HG03378 (cell line): ENCODE results near the gene GLOD4.
A peak's percentile ranks its signal among the peaks of the same experiment; 100 is the strongest.
"Not testable (repeated sequence)": the region's sequence is repeated elsewhere in the genome, so short reads cannot be mapped to it uniquely, and the experiment has no call there.

Experiments
- ATAC-seq: cut with Tn5 transposase; IDR thresholded peaks from one replicate; pipeline ENCODE4 v1.9.1; 2021; ENCODE audit warnings: mild to moderate bottlenecking, moderate library complexity; ENCODE audit not compliant: unreplicated experiment

GLOD4 gene, protein sequence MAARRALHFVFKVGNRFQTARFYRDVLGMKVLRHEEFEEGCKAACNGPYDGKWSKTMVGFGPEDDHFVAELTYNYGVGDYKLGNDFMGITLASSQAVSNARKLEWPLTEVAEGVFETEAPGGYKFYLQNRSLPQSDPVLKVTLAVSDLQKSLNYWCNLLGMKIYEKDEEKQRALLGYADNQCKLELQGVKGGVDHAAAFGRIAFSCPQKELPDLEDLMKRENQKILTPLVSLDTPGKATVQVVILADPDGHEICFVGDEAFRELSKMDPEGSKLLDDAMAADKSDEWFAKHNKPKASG

DNA sequence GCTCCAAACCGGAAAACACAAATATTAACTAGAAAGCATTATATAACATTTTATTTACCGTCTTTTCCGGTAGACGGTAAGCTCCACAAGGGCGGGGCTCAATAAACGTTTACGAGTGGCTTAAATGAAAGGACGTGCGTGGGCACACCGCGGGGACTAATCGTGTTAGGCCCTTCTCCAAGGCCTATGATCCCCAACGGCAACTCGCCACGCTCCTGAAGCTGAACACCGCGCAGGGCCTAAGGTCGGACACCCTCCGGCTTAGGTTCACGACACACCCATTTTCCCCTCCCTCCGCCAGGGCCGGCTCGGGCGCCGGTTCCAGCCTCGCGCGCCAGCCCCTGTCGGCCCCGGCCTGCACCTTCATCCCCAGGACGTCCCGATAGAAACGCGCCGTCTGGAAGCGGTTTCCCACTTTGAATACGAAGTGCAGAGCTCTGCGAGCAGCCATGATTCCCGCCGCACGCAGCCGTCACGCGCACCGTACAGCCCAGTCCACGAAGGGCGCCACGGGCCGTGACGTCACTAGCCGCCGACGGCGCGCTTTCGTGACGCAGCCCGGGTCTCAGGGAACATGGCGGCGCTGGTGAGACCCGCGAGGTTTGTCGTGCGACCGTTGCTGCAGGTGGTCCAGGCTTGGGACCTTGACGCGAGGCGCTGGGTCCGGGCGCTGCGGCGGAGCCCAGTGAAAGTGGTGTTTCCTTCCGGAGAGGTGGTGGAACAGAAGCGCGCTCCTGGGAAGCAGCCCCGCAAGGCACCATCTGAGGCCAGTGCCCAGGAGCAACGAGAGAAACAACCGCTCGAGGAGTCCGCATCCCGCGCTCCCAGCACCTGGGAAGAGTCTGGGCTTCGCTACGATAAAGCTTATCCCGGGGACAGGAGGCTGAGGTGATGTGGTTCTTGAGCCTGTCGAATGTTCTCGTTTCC, at the start of gene GLOD4, which contains the start of gene MRM3:
Gene GLOD4 (minus strand): TSS at position 476 of the 927 bp plus-strand sequence. CDS start 25 bp downstream, at position 451.
Gene MRM3 (plus strand): TSS at position 549 of the 927 bp plus-strand sequence. CDS start 26 bp downstream, at position 575.
- peak; percentile 67 for ATAC-seq

DNA sequence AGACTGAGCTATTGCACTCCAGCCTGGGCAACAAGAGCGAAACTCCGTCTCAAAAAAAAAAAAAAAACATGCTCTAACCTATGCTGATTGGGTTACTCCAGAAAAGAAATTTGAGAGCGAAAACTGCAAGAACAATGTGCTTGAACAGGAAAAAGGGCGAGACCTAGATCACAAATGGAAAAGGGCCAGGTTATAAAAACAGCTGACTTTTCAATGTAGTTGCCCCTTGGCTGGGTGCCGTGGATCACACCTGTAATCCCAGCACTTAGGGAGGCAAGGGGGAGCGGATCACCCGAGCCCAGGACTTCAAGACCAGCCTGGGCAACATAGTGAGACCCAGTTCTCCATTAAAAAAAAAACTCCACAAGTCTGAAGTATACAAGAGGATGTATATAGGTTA, 48.9 kb upstream of the GLOD4 start:
- no peak for ATAC-seq

DNA sequence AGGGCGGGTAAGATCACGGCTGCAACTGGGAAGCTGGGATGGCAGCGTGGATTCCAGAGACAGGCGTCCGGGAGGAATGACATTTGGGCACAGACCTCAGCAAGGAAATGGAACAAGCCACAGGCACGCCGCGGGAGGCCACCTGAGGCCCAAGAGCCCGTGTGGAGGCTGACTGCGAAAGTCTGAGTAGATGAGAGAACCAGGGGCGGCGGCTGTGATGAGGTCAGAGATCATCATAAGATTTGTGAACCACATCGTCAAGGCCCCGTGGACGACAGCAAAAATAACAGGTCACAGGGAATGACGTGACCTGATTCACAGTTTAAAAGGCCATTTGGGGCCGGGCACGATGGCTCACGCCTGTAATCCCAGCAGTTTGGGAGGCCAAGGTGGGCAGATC, 48.3 kb upstream of the GLOD4 start:
- no peak for ATAC-seq

DNA sequence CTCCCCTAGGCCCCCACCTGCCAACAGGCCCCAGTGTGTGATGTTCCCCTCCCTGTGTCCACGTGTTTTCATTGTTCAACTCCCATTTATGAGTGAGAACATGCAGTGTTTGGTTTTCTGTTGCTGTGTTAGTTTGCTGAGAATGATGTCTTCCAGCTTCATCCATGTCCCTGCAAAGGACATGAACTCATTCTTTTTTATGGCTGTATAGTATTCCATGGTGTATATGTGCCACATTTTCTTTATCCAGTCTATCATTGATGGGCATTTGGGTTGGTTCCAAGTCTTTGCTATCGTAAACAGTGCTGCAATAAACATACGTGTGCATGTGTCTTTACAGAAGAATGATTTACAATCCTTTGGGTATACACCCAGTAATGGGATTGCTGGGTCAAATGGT, 47.5 kb upstream of the GLOD4 start:
- not testable (repeated sequence) for ATAC-seq

DNA sequence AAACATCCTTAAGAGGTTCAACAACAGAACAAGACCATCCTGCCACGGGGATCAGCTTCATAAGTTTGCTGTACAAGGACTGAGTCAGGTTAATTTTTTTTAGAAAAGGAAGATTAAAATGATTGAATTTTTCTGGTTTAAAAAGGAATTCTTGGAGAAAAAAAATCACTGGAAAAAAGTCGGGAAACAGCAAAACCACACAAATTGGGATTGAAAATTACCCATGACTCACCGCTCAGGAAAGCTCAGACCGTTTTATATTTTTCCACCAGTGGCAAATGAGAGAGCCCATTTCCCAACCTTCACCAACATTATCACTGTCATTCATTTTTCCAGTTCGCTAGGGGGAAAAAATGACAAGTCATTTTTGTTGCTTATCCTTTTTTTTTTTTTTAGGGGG, 46.7 kb upstream of the GLOD4 start:
- ATAC-seq: no peak

DNA sequence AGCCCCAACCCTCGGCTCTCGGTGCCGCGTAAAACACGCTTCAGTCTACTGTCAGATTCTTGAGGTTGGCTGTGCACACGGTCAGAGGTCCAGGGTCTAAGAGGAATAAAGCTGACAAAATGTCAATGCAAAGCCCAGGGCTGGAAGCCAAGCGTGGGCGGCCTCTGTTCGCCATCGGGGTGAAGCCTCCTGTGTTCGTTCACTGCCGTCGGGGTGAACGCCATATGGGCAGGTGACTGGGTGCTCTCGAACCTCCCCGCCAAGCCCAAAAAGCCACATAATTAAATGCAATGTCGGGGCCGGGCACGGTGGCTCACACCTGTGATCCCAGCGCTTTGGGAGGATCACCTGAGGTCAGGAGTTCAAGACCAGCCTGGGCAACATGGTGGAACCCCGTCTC, 44.7 kb upstream of the GLOD4 start:
- ATAC-seq: no peak

DNA sequence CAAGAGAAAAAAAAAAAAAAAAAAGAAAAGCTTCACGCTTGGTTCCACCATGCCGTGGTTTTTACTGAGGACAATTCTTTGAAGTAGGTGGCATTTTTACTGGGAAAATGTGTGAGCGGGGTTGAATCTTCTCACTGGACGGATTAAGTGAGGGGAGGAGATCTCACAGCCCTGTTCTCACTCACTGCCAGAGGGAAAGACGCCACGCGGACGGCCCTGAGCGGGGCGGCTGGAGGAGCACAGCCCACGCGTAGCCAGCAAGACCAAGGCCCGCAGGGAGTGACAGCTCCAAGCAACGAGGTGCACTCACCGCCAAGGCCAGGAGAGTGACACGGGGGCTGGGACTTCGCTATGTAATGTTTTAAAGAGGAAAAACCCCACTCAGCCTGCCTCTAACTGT, 43.1 kb upstream of the GLOD4 start:
- ATAC-seq: no peak

DNA sequence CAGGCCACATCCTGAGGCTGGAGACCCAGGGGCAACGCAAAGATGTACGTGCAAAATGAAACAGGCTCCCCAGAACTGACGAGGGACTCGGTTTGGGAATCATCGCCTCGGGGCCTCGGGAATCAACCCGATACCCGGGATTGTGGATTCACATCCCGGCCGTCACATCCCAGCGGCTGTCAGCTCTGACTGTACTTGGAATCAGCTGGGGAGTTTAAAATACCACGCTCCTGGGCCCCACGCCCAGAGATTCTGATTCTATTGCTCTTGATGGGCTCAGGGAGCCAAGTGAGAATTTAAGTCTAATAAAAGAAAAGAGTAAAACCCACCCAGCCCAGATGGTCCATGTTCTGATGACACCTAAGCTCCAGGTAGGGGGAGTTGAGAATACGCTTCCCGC, 42.3 kb upstream of the GLOD4 start:
- ATAC-seq: no peak

DNA sequence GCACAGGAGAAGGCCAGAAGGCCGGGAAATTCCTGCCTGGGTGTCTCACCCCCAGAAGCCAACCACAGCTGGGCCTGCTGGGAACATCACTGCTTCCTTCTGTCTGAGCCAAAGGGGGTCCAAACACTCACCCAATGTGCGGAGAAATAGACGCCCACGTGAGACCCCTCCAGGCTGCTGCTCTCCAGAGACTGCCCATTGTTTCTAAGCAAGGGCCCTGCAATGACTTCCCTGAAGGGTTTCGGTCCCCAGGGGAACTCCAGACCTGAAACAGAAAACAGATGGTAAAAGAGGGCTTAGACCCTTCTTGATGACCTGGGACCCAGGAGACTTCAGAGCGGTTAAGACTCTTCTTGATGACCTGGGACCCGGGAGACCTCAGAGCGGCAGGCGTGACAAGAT, 41.4 kb upstream of the GLOD4 start:
- ATAC-seq: no peak

DNA sequence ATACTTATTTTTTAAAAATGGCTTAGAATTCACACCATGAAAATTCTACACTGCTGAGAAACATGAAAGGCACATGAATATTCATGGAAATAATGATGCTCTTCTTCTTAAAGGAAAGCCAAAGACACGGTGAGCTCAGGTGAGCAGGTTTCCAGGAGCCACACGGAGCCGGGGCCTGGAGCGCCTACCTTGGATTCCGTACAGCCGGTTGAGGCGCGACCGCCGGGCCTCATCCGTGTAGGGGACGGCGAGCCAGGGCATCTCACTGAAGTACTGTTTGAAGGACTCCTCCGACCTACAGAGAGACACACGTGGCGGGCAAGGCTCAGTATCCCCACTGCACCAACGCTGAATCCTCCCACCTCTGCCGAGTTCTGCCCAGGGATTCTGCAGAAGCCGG, 37.2 kb upstream of the GLOD4 start:
- no peak for ATAC-seq

DNA sequence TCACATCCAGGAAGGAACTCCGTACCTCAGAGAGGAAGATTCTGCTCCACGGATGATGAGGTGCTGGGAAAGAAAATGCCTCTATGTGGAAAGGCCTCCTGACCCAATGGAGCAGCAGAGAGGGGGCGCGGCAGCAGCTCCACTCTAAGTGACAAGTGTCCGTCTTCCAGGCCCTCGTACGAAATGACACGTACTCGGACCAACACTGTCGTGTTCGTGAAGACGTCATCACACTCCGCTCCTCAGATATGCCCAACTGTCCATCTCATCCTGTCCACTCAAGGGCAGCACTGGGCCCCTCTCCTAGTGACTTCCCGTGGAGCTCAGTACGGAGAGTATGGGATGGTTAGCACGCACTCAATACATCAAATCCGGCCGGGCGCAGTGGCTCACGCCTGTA, 32.3 kb upstream of the GLOD4 start:
- ATAC-seq: no peak

DNA sequence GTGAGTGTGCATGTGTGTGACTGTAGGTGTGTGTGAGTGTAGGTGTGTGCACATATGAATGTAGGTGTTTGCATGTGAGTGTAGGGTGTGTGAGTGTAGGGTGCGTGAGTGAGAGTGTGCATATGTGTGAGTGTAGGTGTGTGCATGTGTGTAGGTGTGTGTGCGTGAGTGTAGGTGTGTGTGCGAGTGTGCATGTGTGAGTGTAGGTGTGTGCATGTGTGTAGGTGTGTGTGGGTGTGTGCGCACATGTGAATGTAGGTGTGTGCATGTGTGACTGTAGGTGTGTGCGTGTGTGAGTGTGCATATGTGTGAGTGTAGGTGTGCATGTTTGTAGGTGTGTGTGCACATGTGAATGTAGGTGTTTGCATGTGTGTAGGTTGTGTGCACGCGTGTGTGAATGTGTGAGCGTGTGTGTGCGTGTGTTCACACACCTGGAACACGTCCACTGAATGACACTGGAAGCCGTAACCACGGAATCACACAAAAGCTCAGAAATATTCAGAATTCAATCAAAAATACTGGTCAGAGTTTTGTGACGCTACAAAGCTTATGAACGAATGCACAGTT, 30.6 kb upstream of the GLOD4 start:
- ATAC-seq: no peak

DNA sequence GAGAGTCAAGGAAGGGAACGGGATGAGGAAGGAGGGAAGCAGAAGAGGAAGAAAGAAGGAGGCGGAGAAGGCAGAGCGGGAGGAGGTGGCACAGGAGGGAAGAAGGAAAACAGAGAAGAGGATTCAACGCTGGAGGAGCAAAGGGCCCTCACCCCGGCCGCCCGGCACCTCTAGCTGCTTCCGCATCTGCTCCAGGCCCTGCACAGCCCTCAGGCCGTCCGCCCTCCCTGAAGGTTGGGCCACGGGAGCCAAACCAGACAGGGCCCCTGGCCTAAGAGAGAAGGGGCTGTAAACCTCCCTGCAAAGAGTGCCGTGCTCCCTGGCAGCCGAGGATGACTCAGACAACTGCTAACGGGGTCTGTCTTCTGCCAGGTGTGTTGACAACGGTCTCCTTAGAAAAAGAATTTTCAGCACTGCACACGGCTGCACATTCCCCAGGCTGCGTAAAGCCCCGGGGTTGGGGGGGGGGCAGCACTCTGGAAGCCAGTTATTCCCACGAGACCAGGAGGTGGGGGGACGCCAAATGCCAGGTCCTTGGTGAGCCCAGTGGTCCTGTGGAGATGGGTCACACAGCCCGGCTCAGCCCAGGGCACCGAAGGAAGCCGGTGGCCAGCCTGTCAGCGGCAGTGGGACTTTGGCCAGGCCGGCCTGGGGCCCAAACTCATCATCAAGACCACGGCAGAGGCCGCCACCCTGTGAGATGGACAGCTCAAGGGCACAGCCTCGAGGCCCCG, 29.1 kb upstream of the GLOD4 start:
- ATAC-seq: no peak

DNA sequence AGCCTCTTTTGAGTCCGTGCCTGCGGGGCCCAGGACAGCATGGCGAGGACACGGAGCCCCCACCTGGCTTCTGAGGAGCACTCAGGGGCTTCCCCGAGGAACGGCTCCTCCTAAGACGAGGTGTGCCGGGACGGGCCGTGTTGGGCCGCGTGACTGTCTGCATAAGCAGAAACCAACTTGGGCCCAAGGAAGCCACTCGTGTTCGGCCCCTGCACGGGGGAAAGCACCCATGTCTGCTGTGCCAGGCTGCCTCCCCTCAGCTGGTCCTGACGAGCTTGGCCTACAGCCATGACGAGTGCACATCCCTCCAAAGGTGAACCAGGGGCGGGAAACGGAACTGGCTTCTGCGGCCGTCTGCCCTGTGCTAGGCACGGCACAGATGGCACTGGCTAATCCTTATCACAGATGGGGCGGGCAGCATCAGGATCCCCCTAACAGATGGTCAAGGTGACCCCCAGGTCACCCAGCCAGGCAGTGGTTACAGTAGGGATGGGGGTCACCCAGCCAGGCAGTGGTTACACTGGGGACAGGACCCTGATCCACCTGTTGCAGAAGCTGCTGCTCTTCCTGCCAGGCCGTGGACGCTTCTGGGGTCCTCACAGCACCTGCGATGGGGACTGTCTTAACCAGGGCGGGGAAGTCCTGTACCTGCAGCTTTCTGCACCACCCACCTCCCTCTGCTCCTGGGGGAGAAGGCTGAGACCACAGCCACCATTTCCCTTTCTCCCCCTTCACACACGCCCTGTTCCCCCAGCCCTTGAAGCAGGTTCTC, 25.6 kb upstream of the GLOD4 start:
- no peak for ATAC-seq

DNA sequence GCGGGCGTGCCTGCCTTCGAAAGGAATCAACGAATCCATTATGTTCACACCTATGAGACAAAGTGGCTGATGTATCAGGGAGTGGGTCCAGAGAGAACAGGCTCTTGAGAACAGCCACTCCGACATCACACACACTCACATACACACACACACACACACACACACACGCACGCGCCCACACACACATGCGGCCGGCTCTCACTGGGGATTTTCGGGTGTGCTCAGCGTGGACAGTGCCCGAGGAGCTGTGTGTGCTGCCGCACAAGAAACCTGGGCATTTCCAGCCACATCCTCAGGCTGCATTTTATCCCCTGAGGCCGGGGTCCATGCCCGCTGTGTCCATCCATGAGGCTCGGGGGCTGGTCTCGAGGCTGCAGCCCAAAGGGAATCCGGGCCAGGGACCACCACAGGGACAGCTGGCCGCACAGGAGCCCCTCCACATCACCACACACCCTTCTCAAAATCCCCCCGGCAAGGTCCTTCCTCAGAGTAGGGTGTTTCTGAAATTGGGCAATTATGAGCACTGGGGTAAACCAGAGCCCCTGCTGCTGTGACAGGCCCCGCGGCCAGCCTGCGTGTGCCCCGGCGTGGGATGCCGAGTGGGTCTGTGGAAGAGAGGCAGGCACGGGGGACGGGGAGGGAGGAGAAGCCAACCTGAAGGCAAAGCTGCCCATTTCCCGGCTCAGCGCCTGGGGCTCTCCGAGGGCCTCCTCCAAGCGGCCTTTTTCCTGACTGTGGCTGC, 24.9 kb upstream of the GLOD4 start:
- no peak for ATAC-seq

DNA sequence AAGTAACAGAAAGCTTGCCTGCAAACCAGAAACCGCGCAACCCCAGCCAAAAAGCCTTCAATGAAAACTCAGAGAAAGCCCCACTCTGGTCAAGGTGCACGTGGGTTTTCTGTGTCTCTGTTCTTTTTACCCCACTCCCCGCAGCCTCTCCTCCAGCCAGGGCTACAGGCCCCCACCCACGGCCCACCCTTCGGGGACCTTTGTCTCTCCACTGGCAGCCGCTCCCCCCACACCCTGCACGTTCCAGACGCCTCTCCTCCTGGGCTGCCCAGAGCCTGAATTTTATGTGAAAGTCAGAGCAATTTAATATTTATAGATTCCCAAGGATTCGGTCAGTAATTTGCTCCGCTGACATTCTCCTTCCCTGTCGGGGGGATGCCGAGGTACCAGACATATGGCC, 24.3 kb upstream of the GLOD4 start:
- no peak for ATAC-seq

DNA sequence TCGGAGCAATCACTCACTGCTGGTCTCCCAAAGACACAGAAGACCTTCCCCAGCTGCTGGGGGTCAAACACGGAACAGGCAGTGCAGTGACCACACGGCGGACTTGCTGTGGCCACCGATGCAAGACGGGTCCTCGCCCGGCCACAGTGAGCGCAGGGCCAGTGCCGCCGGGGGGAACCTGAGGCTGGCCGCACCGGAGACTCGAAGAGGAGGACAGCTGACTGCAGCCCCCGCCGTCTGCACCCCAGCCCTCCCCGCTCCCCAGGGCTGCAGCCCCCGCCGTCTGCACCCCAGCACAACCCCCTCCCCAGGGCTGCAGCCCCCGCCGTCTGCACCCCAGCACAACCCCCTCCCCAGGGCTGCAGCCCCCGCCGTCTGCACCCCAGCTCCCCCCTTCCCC, 23.8 kb upstream of the GLOD4 start:
- not testable (repeated sequence) for ATAC-seq

DNA sequence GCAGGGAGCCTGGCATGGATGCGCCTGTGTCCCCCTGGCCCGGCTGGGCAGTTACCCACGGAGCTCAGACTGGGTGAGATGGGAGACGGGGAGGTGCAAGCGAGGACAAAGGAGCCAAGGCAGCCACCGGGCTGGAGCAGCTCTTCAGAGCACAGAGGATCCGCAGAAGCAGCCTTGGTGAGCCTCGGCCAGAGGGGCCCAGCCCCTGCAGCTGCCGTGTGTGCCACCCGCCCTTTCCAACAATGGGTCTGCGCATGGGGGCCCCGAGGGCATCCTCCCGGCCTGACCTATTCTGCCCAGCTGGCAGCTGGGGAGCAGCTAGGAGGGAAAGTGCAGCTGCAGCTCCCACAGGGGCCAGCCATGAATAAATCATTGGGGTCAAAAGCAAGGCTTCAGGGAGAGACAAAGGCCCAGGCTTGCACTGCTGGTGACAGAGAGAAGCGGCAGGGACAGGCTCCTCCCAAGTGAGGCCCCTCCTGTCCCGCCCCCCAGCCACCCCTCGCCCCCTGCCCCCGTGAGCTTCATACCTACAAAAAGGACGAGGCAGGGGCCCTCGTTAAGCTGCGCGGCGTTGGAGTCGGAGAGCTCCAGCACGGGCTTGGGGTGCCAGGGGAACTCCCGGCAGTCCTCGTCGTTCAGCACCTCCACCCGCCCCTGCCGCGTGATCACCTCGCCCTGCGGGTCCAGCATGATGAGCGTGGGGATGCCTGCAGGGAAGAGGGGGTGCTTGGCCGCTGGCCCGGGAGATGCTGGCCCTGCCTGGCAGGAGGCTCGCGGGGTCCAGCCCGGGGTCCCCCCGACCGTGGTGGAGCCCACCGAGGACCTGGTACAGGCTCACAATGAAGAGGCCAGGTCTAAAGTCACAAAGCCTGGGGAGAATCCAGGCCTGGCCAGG, 22.7 kb upstream of the GLOD4 start:
- ATAC-seq: no peak
